Fibroblast of mammary gland (primary cell): Measurements from ENCODE around the gene ZNF467.

Experiments used
- DNase-seq: peaks from one replicate; pipeline ENCODE4 v3.0.0-alpha.2; 2010; ENCODE audit warnings: low read depth
- H3K4me3 ChIP-seq: 2 replicates; pipeline ENCODE4 v1.5.1; 2011; ENCODE audit warnings: low read depth, mild to moderate bottlenecking, low read length, moderate library complexity; ENCODE audit not compliant: control insufficient read depth
- CTCF ChIP-seq: conservative IDR thresholded peaks from 2 replicates; pipeline ENCODE4 v1.5.1; 2011; ENCODE audit warnings: low read depth, low read length, inconsistent platforms; ENCODE audit not compliant: control insufficient read depth, insufficient read depth

ZNF467 gene

GRCh38 chr7:149768931-149769330, 4.5 kb downstream of the ZNF467 start:
- H3K4me3 ChIP-seq: no peak overlapping the region
- no peak for DNase-seq
- no peak for TF ChIP-seq CTCF

GRCh38 chr7:149767068-149767467, 6.3 kb downstream of the ZNF467 start:
- no peak for TF ChIP-seq CTCF
- no peak overlapping the region for H3K4me3 ChIP-seq
- no peak for DNase-seq

- H3K4me3 ChIP-seq: no peak overlapping the region
- TF ChIP-seq CTCF: no peak
These were observed 7.2 kb downstream of the ZNF467 start for GRCh38 chr7:149766135-149766675.

GRCh38 chr7:149765399-149766121, 7.8 kb downstream of the ZNF467 start:
- TF ChIP-seq CTCF: no peak
- no peak overlapping the region for H3K4me3 ChIP-seq
- no peak for DNase-seq

More at GRCh38 chr7:149766135-149766675, 7.2 kb downstream of the ZNF467 start:
- DNase-seq: no peak

- no peak overlapping the region for H3K4me3 ChIP-seq
- no peak for DNase-seq
- TF ChIP-seq CTCF: no peak
These were observed 8.6 kb downstream of the ZNF467 start for GRCh38 chr7:149764481-149765398.

- TF ChIP-seq CTCF: no peak
- DNase-seq: no peak
- no peak overlapping the region for H3K4me3 ChIP-seq
These were observed 9.7 kb downstream of the ZNF467 start for GRCh38 chr7:149763563-149764240.
